GM23338 (cell line): ENCODE results near the gene CD244.

Source experiments
- CREB1 ChIP-seq: fragments of 250-450 bp; sonication (Bioruptor Pico); IDR thresholded peaks from 2 replicates; pipeline ENCODE4 v1.5.0; 2020; ENCODE audit warnings: low read depth, mild to moderate bottlenecking, moderate library complexity
- CTCF ChIP-seq, 2 experiments: fragments of 200-600 bp in 1 of 2; sonication (generic) in 1 of 2; conservative IDR thresholded peaks; 2 replicates each; pipeline versions ENCODE4 v1.5.1 to v1.6.1; 2016 to 2017; ENCODE audit warnings: antibody characterized with exemption in 2 of 2, low read depth in 2 of 2, mild to moderate bottlenecking in 2 of 2, moderate library complexity in 1 of 2
- ETS1 ChIP-seq: IDR thresholded peaks from 2 replicates; pipeline ENCODE4 v1.6.1; 2016; ENCODE audit warnings: antibody characterized with exemption
- EZH2 ChIP-seq: fragments of 200-600 bp; sonication (generic); IDR thresholded peaks from one replicate; pipeline ENCODE4 v1.8.0; 2017; ENCODE audit warnings: antibody characterized with exemption, mild to moderate bottlenecking, low read depth; ENCODE audit not compliant: unreplicated experiment
- EZH2phosphoT487 ChIP-seq: fragments of 200-600 bp; sonication (generic); IDR thresholded peaks from one replicate; pipeline ENCODE4 v1.8.1; 2018; ENCODE audit warnings: antibody characterized with exemption; ENCODE audit not compliant: unreplicated experiment
- JUNB ChIP-seq: IDR thresholded peaks from one replicate; pipeline ENCODE4 v1.6.1; 2016; ENCODE audit warnings: antibody characterized with exemption; ENCODE audit not compliant: unreplicated experiment
- NANOG ChIP-seq: IDR thresholded peaks from 2 replicates; pipeline ENCODE4 v1.6.1; 2016; ENCODE audit warnings: antibody characterized with exemption, borderline replicate concordance
- POLR2AphosphoS5 ChIP-seq: IDR thresholded peaks from 2 replicates; pipeline ENCODE4 v1.6.1; 2016; ENCODE audit warnings: antibody characterized with exemption, low read depth
- REST ChIP-seq: IDR thresholded peaks from one replicate; pipeline ENCODE4 v1.6.1; 2018; ENCODE audit warnings: antibody characterized with exemption; ENCODE audit not compliant: unreplicated experiment

- no peak for TF ChIP-seq CTCF (conservative IDR thresholded peaks at IDR 0.05; ENCODE audit: low read depth in 2 of 2)
- no peak for TF ChIP-seq ETS1
- no peak for TF ChIP-seq EZH2phosphoT487
- TF ChIP-seq EZH2: no peak
- no peak for TF ChIP-seq POLR2AphosphoS5
- no peak for TF ChIP-seq NANOG
- TF ChIP-seq CREB1 (CRISPR knock-in tag): no peak
- TF ChIP-seq REST: no peak
- no peak for TF ChIP-seq JUNB
These were observed 49.5 kb downstream of the CD244 start for GRCh38 chr1:160813215-160813614.
